GM12865 (cell line): ENCODE data around the gene CDC16.

ENCODE experiments used
- DNase-seq: peaks from one replicate; pipeline ENCODE4 v3.0.0; 2010; ENCODE audit warnings: low read depth
- H3K4me3 ChIP-seq: 2 replicates; pipeline ENCODE4 v1.5.1; 2011; ENCODE audit warnings: mild to moderate bottlenecking, low read depth, low read length, control low read depth
- TF ChIP-seq, protein P1 (sequence below): IDR thresholded peaks from 2 replicates; pipeline ENCODE4 v1.5.1; 2011; ENCODE audit warnings: low read length, control low read depth, low read depth, inconsistent platforms; ENCODE audit not compliant: insufficient read depth; ENCODE audit errors: missing control alignments

Gene CDC16

GRCh38 chr13:114314074-114314912 lies 79.6 kb downstream of the CDC16 start, which contains the start of gene CHAMP1:
TSS of gene CHAMP1 (plus strand) at chr13:114314503. CDS start at chr13:114323843, 9,340 bp downstream.
- H3K4me3 ChIP-seq: peak within 1 kb of the TSS; percentile 92
- peak; percentile 98 for DNase-seq
- TF ChIP-seq, protein P1, sequence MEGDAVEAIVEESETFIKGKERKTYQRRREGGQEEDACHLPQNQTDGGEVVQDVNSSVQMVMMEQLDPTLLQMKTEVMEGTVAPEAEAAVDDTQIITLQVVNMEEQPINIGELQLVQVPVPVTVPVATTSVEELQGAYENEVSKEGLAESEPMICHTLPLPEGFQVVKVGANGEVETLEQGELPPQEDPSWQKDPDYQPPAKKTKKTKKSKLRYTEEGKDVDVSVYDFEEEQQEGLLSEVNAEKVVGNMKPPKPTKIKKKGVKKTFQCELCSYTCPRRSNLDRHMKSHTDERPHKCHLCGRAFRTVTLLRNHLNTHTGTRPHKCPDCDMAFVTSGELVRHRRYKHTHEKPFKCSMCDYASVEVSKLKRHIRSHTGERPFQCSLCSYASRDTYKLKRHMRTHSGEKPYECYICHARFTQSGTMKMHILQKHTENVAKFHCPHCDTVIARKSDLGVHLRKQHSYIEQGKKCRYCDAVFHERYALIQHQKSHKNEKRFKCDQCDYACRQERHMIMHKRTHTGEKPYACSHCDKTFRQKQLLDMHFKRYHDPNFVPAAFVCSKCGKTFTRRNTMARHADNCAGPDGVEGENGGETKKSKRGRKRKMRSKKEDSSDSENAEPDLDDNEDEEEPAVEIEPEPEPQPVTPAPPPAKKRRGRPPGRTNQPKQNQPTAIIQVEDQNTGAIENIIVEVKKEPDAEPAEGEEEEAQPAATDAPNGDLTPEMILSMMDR: no peak

DNA sequence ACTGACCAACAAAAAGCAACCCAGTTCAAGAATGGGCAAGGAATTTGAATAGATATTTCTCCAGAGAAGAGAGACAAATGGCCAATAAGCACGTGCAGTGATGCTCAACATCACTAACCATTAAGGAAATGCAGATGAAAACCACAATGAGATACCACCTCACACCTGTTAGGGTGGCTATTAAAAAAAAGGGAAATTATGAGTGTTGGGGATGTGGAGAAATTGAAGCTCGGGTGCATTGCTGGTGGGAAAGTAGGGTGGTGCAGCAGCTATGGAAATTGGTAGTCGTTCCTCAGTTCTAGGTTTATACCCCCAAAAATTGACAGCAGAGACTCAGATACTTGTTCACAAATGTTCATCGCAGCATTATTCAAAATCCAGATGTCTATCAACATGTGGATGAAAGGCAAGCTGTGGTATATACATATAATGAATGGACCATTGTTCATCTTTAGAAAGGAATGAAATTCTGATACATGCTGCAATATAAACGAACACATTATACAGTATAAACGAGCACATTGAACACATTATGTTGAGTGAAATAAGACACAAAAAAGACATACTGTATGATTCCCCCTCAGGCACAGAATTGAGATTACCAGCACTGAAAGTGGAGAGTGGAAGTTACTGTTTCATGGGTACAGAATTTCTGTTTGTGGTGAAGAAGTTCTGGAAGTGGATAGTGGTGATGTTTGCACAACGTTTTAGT lies 80.5 kb downstream of the CDC16 start:
- H3K4me3 ChIP-seq: peak overlapping the region; percentile 92
- TF ChIP-seq, protein P1: no peak
- DNase-seq: peak; percentile 41

DNA sequence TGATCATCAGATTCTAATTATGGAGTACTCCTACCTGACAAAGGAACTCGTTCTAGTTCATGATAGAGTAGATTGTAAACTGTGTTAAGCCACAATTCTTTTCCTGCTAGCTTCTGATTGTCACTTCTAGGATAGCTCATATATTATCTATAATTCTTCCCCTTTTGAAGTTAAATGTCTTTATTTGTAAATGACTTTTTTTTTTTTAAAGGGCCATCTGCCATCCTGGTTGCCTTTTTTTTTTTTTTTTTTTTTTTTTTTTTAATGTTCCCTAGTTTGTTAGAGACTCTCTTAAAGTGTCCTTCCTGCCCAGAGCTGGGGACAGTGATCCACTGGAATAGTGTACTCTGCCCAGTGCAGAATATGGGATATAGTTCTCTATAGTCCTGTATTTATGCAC lies 83.9 kb downstream of the CDC16 start:
- no peak overlapping the region for H3K4me3 ChIP-seq
- DNase-seq: no peak
- TF ChIP-seq, protein P1: no peak

DNA sequence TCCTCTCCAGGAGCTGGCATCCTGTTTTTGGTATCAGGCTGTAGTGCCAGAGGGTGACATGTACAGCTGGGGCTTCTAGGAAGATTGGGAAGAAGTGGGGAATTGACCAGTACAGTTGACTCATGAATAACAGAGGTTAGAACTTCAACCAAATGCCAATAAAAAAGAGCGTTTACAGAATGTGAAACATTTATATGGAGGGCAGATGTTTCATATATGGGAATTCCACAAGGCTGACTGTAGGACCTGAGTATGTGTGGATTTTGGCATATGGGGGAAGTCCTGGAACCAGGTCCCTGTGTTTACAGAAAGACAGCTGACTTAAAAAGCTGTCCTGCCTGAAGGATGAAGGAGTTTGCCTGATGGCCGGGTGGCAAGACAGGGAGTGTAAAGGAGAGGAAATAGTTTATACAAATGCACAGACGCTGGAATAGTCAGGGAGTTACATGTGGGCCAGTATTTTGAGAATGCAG lies 84.8 kb downstream of the CDC16 start:
- H3K4me3 ChIP-seq: no peak overlapping the region
- TF ChIP-seq, protein P1: no peak
- DNase-seq: no peak

DNA sequence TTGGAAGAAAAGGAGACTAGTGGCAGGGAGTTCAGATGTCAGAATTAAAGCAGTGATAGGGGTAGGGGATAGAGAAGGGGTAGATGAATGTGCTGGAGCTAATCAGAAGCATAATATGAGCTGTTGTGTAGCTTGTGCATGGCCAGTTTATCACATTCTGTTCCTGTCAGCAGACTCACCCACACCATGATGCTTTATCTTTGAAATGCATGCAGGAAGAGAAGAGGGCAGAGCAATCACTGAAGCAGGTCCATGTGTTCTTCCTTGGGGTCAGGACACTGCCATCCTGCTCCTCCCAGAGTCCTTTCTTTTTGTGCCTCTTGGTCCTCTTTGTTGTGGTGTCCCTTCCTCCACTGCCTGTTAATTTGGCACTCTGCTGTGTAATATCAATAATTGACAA lies 85.4 kb downstream of the CDC16 start:
- H3K4me3 ChIP-seq: no peak overlapping the region
- no peak for DNase-seq
- TF ChIP-seq, protein P1: no peak

DNA sequence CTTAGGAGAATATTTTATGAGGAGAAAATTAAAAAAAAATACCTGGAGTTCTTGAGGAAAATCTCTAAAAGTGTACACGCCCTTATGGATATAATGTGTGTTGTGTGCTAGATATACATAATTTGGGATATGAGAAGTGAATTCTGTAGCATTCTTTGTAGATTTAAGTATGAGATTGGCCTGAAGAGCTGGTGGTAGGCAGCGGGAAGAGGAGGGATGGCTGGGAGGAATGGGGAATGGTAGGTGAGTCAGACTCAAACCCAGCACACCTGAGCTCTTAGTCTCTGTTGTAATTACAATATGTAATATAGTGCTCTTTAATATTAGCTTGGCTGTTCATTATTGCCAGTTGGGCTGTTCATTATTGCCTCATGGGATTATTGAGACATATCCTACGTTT lies 86.6 kb downstream of the CDC16 start:
- no peak overlapping the region for H3K4me3 ChIP-seq
- no peak for DNase-seq
- TF ChIP-seq, protein P1: no peak
